CD4-positive, alpha-beta T cell treated with Interleukin-10 for 1 hour (primary cell): ENCODE data around the gene CDX2.
"Not testable (repeated sequence)": the region's sequence is repeated elsewhere in the genome, so short reads cannot be mapped to it uniquely, and the experiment has no call there.

Experiments
- DNase-seq: peaks from one replicate; pipeline ENCODE4 v3.0.0-alpha.2; 2020

The CDX2 gene

GRCh38 chr13:27964741-27965323 is 4.3 kb downstream of the CDX2 start:
- no peak for DNase-seq

DNA sequence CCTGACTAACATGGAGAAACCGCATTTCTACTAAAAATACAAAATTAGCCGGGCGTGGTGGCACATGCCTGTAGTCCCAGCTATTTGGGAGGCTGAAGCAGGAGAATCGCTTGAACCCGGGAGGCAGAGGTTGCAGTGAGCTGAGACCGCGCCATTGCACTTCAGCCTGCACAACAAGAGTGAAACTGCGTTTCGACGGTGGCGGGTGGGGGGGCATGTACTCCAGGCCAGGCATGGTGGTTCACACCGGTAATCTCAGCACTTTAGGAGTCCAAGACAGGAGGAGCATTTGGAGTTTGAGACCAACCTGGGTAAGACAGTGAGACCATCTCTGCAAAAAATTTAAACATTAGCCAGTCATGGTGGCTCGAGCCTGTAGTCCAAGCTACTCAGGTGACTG is 4.9 kb downstream of the CDX2 start:
- not testable (repeated sequence) for DNase-seq

DNA sequence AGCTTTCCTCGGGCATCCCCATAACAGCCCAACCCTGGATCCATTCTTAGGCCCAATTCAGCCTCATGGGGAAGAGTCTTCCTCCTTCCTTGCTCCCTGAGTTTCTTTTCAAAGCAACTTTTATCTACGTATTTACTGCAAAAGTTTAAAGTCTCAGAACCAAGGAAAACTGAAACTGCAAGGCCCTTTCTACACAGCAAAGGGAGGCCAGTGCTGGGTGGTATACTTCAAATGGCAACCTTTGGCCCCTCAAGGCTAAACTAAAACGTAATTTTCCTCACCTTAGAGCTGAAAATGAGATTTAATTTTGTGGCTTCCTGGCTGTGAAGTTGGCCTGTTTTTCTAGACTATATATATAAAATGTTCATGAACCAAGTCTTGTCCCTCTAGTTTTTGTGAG is 5.6 kb downstream of the CDX2 start:
- DNase-seq, result no peak

- no peak for DNase-seq
These were observed 6.1 kb downstream of the CDX2 start for GRCh38 chr13:27962982-27963381.

- DNase-seq, result no peak
These were observed 6.8 kb downstream of the CDX2 start for GRCh38 chr13:27962128-27962841.

DNA sequence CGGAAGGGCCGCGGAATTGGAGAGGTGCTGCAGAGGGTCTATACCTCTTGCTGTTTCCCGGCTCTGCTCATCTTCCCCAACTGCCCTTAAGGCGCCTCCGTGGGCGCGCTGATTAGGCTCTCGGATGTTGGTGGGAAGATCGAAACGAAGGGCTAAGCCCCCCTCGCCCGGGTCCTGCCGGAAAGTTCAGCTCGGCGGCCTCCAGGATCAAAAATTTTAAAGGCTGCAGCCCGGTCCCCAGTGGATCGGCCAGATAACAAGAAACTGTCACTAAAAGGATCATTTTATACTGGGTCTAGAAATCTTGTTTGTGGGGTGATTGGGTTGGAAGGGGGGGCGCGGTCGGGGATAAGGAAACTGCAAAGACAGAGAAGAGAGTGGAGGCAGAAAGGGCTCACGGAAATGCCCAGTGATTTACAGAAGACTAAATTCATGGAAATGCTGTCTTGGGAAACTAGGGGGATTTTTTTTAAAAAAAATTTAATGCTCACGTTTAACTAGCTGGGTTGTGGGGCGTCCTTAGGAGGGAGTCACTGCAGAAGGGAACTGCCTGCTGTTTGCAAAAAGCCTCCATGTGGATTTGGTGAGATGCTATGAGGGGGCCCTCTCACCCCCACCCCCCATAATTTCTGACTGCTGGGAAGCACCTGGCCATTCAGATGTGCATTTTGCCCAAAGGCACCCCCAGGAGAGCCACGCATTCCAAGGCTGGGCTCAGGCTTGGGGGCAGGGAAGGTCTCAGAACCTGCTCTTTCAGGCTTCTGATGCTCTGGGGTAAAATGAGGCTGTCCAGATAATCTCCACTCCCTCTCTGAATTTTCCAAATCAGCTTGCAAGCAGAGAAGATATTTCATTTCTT is 7.7 kb downstream of the CDX2 start:
- no peak for DNase-seq

GRCh38 chr13:27960362-27961226 is 8.5 kb downstream of the CDX2 start:
- DNase-seq, result no peak

- DNase-seq, result no peak
These were observed 9.1 kb downstream of the CDX2 start for GRCh38 chr13:27959976-27960361.

- no peak for DNase-seq
These were observed 12.4 kb downstream of the CDX2 start for GRCh38 chr13:27956576-27957300.

- no peak for DNase-seq
These were observed 14.0 kb downstream of the CDX2 start for GRCh38 chr13:27955014-27955591.

DNA sequence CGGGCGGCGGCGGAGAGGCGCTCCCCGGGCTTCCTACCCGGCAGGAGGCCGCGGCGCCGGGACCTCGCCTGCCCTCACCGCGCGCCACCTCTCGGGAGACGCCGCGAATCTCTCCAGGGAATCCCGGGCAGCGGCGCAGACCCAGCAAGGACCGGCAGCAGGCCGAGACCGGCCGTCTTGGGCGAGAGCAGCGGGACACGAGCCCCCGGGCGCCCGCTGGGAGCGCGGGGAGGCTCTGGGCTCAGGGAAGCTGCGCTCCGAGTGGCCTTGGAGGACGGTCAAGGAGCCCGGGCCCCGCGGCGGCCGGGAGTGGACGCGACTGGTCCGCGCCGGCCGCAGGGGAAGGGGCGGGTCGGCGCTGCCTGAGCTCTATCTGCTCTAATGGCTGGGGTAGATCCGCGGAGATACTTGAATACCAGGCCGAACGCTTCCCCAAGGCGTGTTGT is 14.7 kb downstream of the CDX2 start:
- no peak for DNase-seq

GRCh38 chr13:27953676-27954405 is 15.3 kb downstream of the CDX2 start:
- peak; percentile 44 for DNase-seq

DNA sequence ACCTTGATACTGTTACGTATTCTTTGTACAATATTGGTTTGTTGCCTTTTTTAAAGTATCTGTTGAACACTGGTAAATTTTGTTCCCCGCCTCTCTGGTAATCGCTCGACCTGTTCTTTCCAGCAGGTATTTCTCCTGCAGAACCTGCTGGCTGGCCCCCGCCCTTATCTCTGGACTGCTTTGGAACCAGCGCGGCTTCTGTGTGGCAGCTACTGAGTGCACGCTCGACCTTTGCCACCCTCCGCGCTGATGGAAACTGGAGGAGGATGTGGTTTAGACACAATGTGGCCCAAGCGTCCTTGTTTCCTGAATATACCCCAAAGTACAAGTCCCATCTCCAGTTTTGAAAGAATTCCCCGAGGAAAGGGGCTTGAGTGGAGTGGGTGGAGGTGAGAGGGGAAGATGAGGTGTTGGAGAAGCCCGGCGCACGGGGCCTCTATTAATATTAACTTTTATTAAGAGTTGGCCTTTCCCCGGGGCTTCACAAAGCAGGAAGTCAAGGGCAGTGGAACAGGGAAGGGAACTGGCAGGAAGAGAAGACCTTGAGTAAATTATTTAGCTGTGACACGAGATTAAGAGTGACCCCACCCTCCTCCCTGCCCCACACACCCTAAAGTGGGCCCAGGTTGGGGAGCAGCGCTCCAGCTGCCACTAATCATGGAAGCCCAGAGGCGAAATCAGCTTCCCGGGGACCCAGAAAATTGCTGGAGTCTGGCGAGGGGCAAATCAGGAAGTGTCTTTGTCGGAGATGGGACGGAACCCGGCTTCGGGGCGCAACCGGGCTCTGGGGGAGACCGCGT is 16.0 kb downstream of the CDX2 start:
- DNase-seq, result no peak

- no peak for DNase-seq
These were observed 26.1 kb downstream of the CDX2 start for GRCh38 chr13:27942972-27943371.

DNA sequence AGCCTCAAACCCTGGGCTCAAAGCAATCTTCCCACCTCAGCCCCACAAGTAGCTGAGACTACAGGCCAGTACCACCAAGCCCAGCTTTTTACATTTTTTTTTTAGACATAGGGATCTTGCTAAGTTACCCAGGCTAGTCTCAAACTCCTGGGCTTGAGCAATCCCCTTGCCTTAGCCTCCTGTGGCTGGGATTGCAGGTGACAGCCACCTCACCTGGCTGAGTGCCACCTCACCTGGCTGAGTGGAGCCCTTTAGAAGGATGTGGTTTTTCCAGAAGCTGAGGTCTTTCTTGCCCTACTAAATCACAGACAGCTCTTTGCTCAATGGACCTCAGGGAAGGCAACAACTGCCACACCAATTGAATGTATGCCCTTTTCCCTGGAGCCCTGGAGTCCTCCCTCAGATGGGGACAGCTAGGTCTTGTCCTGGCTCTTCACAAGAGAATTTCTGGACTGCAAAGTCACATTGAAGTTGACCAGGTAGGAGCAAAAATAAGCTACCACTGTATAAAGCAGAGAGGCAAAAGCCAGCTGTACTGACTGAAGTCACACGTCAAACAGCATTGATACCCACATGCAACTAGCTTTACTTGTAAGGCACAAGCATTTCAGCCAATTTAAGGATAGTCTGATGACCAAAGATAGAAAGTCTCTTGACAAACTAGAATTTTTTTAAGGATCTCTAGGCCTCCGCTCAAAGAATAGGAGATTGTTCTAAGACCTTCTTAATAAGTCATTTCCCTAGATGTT is 35.4 kb downstream of the CDX2 start:
- no peak for DNase-seq

GRCh38 chr13:27933118-27933517 is 36.0 kb downstream of the CDX2 start:
- no peak for DNase-seq

GRCh38 chr13:27929868-27930267 is 39.2 kb downstream of the CDX2 start:
- DNase-seq, result no peak

DNA sequence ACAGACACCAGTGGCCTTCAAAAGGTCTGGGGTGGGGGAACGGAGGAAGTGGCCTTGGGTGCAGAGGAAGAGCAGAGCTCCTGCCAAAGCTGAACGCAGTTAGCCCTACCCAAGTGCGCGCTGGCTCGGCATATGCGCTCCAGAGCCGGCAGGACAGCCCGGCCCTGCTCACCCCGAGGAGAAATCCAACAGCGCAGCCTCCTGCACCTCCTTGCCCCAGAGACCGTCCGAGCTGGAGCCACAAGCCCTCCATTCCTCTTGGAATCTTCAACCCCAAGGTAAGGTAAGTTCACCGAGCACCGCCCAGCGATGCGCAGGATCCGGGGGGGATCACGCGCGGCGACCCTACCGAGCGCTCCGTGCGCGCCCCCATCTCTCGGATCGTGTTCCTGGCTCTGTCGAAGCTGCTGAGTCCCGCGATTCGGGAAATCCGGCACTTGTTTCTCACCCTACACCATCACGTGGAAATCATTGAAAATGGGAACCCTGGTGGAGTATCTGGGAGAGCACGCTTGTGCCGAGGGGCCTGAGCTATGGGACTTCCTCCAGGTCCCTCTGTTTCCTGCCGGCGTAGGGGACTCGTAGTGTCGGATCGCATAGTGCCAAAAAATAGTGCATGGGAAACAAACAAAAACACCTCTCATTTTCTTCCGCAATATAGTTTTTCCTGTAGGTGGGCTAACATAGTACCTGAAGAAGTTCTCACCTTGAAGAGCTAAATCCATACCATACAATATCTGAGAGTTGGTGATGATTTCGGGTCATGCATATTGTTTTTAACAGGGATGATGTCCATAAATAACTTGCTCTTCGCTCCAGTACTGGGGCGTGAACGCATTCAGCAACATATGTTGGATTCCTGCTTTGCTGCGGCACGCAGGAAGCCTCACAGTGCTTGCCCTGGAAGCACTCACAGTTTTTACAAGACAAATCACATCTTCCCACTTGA is 40.0 kb downstream of the CDX2 start:
- no peak for DNase-seq
